ENCODE results near the gene DMD.

- TF ChIP-seq CTCF (IDR thresholded peaks at IDR 0.05) (no peak), CEBPB (IDR thresholded peaks at IDR 0.05) (no peak), TFCP2L1 (CRISPR knock-in tag; IDR thresholded peaks at IDR 0.05) (no peak), TP53 (CRISPR knock-in tag; IDR thresholded peaks at IDR 0.05) (no peak), RFX5 (IDR thresholded peaks at IDR 0.05) (no peak), RAD21 (conservative IDR thresholded peaks at IDR 0.05 in 1 of 2, IDR thresholded peaks at IDR 0.05 in 1 of 2) (no peak), EP300 (IDR thresholded peaks at IDR 0.05) (no peak)
Measured at GRCh38 chrX:31589503-31589902, 1621.8 kb downstream of the DMD start.

Data from A549 (cell line).